SH-SY5Y (cell line): ENCODE results near the gene OR5B3.

ENCODE experiments used
- GATA2 ChIP-seq: IDR thresholded peaks from 2 replicates; pipeline ENCODE4 v1.6.1; 2011; ENCODE audit warnings: mild to moderate bottlenecking, low read depth, low read length
- GATA3 ChIP-seq: IDR thresholded peaks from 2 replicates; pipeline ENCODE4 v1.6.1; 2011; ENCODE audit warnings: low read depth, mild to moderate bottlenecking, low read length, moderate library complexity

OR5B3 gene

GRCh38 chr11:58406774-58407173 lies at the start of gene OR5B3:
TSS of gene OR5B3 (minus strand) at chr11:58406874. CDS start at chr11:58403409, 3,465 bp downstream.
- TF ChIP-seq GATA2 (no peak), GATA3 (no peak)

- TF ChIP-seq GATA2 (no peak), GATA3 (no peak)
Measured at GRCh38 chr11:58451585-58451984, 44.9 kb upstream of the OR5B3 start.

- no peak for TF ChIP-seq GATA2
- no peak for TF ChIP-seq GATA3
Measured at GRCh38 chr11:58446294-58446693, 39.6 kb upstream of the OR5B3 start.

- TF ChIP-seq GATA3, result no peak
- TF ChIP-seq GATA2, result no peak
Measured at GRCh38 chr11:58444300-58444699, 37.6 kb upstream of the OR5B3 start.

GRCh38 chr11:58442136-58442535 lies 35.5 kb upstream of the OR5B3 start, which contains the start of gene OR5B12:
TSS of gene OR5B12 (minus strand) at chr11:58442236. CDS start at chr11:58440151, 2,085 bp downstream.
- TF ChIP-seq GATA2 (no peak), GATA3 (no peak)

- no peak for TF ChIP-seq GATA2
Measured at GRCh38 chr11:58438486-58438885, 31.8 kb upstream of the OR5B3 start.

GRCh38 chr11:58434217-58434616 lies 27.5 kb upstream of the OR5B3 start:
- TF ChIP-seq GATA2, result no peak
- no peak for TF ChIP-seq GATA3

- no peak for TF ChIP-seq GATA2
- TF ChIP-seq GATA3, result no peak
Measured at GRCh38 chr11:58433638-58434203, 27.0 kb upstream of the OR5B3 start.

GRCh38 chr11:58429273-58429672 lies 22.6 kb upstream of the OR5B3 start:
- TF ChIP-seq GATA2 (no peak), GATA3 (no peak)

- TF ChIP-seq GATA2 (no peak), GATA3 (no peak)
Measured at GRCh38 chr11:58428021-58428420, 21.3 kb upstream of the OR5B3 start, which contains the start of gene OR5B2. TSS of gene OR5B2 (minus strand) at chr11:58428121. CDS start at chr11:58423261, 4,860 bp downstream.

- TF ChIP-seq GATA2 (no peak), GATA3 (no peak)
Measured at GRCh38 chr11:58395581-58395980, 11.1 kb downstream of the OR5B3 start.

- TF ChIP-seq GATA3 (no peak), GATA2 (no peak)
Measured at GRCh38 chr11:58394195-58394594, 12.5 kb downstream of the OR5B3 start.

- TF ChIP-seq GATA3 (no peak), GATA2 (no peak)
Measured at GRCh38 chr11:58392746-58393145, 13.9 kb downstream of the OR5B3 start.

GRCh38 chr11:58391879-58392278 lies 14.8 kb downstream of the OR5B3 start:
- TF ChIP-seq GATA2 (no peak), GATA3 (no peak)

- TF ChIP-seq GATA3 (no peak), GATA2 (no peak)
Measured at GRCh38 chr11:58390551-58391063, 16.1 kb downstream of the OR5B3 start.
